ENCODE results near the gene AR. TPM values are rescaled to one million over a fixed set of nuclear protein-coding genes. Genes with fewer than 3 reads are reported as not detected.

Gene AR
- total RNA-seq, 6 experiments from 2014 or later: 12.2 to 18.2 (median 15.5) TPM

DNA sequence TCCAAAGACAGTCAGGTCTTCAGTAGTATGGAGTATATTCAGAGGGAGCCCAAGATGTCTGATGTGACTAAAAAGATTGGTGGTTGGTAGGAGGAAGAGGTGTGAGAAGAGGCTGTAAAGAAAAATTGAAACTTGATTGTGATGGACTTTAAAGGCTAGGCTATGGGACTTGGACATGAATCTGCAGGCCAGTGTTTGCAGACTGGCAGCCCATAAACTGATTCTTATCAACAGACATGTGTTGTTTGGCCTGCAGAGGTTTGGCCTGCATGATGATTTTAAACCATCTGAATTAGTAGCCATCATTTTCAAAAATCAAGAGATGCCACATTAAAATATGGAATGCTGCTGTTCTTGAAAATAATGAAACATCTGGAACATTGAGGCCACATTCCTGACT, 5.4 kb upstream of the AR start:
- Mint-ChIP-seq H3K4me3 (no peak overlapping the region), H3K4me1 (ENCODE audit: low read depth) (peaks cover 14% of the 10 kb centered on the region), H3K36me3 (ENCODE audit: low read depth) (no peaks in the 10 kb centered on the region), H3K27me3 (ENCODE audit: insufficient read depth) (no peaks in the 10 kb centered on the region), H3K27ac (no peak overlapping the region), H3K9me3 (no peaks in the 10 kb centered on the region)
- no peak for DNase-seq
- no peak for TF ChIP-seq CTCF (IDR thresholded peaks at IDR 0.05)

DNA sequence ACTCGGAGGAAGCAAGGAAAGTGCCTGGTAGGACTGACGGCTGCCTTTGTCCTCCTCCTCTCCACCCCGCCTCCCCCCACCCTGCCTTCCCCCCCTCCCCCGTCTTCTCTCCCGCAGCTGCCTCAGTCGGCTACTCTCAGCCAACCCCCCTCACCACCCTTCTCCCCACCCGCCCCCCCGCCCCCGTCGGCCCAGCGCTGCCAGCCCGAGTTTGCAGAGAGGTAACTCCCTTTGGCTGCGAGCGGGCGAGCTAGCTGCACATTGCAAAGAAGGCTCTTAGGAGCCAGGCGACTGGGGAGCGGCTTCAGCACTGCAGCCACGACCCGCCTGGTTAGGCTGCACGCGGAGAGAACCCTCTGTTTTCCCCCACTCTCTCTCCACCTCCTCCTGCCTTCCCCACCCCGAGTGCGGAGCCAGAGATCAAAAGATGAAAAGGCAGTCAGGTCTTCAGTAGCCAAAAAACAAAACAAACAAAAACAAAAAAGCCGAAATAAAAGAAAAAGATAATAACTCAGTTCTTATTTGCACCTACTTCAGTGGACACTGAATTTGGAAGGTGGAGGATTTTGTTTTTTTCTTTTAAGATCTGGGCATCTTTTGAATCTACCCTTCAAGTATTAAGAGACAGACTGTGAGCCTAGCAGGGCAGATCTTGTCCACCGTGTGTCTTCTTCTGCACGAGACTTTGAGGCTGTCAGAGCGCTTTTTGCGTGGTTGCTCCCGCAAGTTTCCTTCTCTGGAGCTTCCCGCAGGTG, 637 bp downstream of the AR start:
- no peaks in the 10 kb centered on the region for H3K9me3 Mint-ChIP-seq
- peak overlapping the region; percentile 96 for H3K4me3 Mint-ChIP-seq
- H3K36me3 Mint-ChIP-seq (ENCODE audit: low read depth): peaks cover 7% of the 10 kb centered on the region; the same call in 1 of the 2 replicates
- no peak for TF ChIP-seq CTCF (IDR thresholded peaks at IDR 0.05)
- peaks cover 15% of the 10 kb centered on the region for H3K4me1 Mint-ChIP-seq (ENCODE audit: low read depth)
- H3K27me3 Mint-ChIP-seq (ENCODE audit: insufficient read depth): no peaks in the 10 kb centered on the region
- peak overlapping the region; percentile 61 for H3K27ac Mint-ChIP-seq
- DNase-seq: no peak

DNA sequence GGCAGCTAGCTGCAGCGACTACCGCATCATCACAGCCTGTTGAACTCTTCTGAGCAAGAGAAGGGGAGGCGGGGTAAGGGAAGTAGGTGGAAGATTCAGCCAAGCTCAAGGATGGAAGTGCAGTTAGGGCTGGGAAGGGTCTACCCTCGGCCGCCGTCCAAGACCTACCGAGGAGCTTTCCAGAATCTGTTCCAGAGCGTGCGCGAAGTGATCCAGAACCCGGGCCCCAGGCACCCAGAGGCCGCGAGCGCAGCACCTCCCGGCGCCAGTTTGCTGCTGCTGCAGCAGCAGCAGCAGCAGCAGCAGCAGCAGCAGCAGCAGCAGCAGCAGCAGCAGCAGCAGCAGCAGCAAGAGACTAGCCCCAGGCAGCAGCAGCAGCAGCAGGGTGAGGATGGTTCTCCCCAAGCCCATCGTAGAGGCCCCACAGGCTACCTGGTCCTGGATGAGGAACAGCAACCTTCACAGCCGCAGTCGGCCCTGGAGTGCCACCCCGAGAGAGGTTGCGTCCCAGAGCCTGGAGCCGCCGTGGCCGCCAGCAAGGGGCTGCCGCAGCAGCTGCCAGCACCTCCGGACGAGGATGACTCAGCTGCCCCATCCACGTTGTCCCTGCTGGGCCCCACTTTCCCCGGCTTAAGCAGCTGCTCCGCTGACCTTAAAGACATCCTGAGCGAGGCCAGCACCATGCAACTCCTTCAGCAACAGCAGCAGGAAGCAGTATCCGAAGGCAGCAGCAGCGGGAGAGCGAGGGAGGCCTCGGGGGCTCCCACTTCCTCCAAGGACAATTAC, 1.4 kb downstream of the AR start:
- Mint-ChIP-seq H3K27me3 (ENCODE audit: insufficient read depth) (no peaks in the 10 kb centered on the region), H3K36me3 (ENCODE audit: low read depth) (peaks cover 7% of the 10 kb centered on the region; the same call in 1 of the 2 replicates), H3K9me3 (no peaks in the 10 kb centered on the region), H3K4me3 (peak overlapping the region; percentile 96), H3K4me1 (ENCODE audit: low read depth) (peaks cover 23% of the 10 kb centered on the region), H3K27ac (peak overlapping the region; percentile 70)
- DNase-seq: peak; percentile 38
- no peak for TF ChIP-seq CTCF (IDR thresholded peaks at IDR 0.05)

DNA sequence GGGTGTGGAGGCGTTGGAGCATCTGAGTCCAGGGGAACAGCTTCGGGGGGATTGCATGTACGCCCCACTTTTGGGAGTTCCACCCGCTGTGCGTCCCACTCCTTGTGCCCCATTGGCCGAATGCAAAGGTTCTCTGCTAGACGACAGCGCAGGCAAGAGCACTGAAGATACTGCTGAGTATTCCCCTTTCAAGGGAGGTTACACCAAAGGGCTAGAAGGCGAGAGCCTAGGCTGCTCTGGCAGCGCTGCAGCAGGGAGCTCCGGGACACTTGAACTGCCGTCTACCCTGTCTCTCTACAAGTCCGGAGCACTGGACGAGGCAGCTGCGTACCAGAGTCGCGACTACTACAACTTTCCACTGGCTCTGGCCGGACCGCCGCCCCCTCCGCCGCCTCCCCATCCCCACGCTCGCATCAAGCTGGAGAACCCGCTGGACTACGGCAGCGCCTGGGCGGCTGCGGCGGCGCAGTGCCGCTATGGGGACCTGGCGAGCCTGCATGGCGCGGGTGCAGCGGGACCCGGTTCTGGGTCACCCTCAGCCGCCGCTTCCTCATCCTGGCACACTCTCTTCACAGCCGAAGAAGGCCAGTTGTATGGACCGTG, 2.2 kb downstream of the AR start:
- no peak for TF ChIP-seq CTCF (IDR thresholded peaks at IDR 0.05)
- no peaks in the 10 kb centered on the region for H3K9me3 Mint-ChIP-seq
- peak overlapping the region; percentile 96 for H3K4me3 Mint-ChIP-seq
- DNase-seq: no peak
- peak overlapping the region; percentile 70 for H3K27ac Mint-ChIP-seq
- H3K4me1 Mint-ChIP-seq (ENCODE audit: low read depth): peaks cover 28% of the 10 kb centered on the region
- H3K27me3 Mint-ChIP-seq (ENCODE audit: insufficient read depth): no peaks in the 10 kb centered on the region
- H3K36me3 Mint-ChIP-seq (ENCODE audit: low read depth): peaks cover 7% of the 10 kb centered on the region; the same call in 1 of the 2 replicates

DNA sequence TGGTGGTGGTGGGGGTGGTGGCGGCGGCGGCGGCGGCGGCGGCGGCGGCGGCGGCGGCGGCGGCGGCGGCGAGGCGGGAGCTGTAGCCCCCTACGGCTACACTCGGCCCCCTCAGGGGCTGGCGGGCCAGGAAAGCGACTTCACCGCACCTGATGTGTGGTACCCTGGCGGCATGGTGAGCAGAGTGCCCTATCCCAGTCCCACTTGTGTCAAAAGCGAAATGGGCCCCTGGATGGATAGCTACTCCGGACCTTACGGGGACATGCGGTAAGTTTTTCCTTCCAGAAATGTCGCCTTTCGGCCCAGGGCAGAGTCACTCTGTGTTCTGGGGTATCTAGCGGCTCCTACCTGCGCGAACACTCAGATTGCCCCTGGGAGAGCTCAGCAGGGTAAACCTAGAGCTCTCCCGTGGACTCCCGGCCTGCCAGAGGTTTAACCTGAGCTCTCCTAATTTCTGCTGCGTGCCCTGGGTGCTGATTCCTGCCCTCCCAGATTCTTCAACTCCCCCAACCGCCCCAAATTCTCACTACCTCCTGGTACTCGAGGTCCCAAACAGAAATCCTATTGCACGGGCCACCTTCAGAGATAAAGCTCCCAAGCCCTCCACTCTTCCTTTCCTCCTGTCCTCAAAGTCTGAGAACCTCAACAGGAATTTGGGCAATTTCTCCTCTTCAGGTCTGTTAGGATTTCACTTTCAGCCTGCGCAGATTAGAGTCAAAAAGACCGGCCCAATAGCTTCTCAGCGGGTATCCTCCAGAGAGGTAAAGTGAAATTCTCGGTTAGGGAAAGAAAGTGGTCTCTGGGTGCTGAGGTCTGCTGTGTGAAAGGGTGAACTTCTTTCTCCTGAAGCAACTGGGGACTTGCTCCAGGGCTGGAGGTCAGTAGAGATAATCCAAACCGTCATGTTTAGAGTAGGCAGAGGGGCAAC, 2.9 kb downstream of the AR start:
- peak overlapping the region; percentile 68 for H3K27ac Mint-ChIP-seq
- peaks cover 7% of the 10 kb centered on the region; the same call in 1 of the 2 replicates for H3K36me3 Mint-ChIP-seq (ENCODE audit: low read depth)
- DNase-seq: no peak
- TF ChIP-seq CTCF (IDR thresholded peaks at IDR 0.05): no peak
- peak overlapping the region; percentile 96 for H3K4me3 Mint-ChIP-seq
- H3K9me3 Mint-ChIP-seq: no peaks in the 10 kb centered on the region
- peaks cover 36% of the 10 kb centered on the region for H3K4me1 Mint-ChIP-seq (ENCODE audit: low read depth)
- H3K27me3 Mint-ChIP-seq (ENCODE audit: insufficient read depth): no peaks in the 10 kb centered on the region

Data from HFFc6 (cell line).